Fibroblast of pulmonary artery (primary cell): ENCODE measurements around the gene SEPTIN12.
A peak's percentile ranks its signal among the peaks of the same experiment; 100 is the strongest.

ENCODE experiments used
- DNase-seq: peaks from one replicate; pipeline ENCODE4 v3.0.0-alpha.2; 2010; ENCODE audit warnings: low read depth
- H3K4me3 ChIP-seq: replicated peaks from 2 replicates; pipeline ENCODE4 v1.5.1; 2011; ENCODE audit warnings: low read depth, mild to moderate bottlenecking, control low read depth, low read length, moderate library complexity
- CTCF ChIP-seq: IDR thresholded peaks from 2 replicates; pipeline ENCODE4 v1.5.1; 2011; ENCODE audit warnings: mild to moderate bottlenecking, control low read depth, low read length, inconsistent platforms; ENCODE audit errors: missing control alignments

SEPTIN12 gene

DNA sequence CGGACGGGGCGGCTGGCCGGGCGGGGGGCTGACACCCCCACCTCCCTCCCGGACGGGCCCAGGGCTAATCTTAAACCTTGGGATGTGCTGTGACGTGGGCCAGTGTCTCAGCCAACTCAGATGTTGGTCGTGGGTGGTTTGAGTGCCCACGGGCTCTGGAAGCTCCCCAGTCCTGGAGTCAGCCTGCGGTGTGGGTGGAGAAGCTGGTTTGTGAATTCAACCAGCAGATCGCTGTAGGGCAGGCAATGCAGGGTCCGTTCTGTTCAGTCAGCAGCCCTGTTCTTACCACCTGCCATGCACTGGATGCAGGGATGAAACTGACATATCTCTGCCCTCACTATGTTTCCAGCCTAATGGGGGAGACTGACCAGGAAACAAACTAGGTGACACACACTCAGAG is 13.1 kb downstream of the SEPTIN12 start:
- no peak overlapping the region for H3K4me3 ChIP-seq
- no peak for DNase-seq
- no peak for TF ChIP-seq CTCF

GRCh38 chr16:4772351-4772750 is 15.8 kb downstream of the SEPTIN12 start:
- no peak for DNase-seq
- no peak for TF ChIP-seq CTCF
- no peak overlapping the region for H3K4me3 ChIP-seq

GRCh38 chr16:4771646-4772045 is 16.5 kb downstream of the SEPTIN12 start:
- TF ChIP-seq CTCF = no peak
- no peak overlapping the region for H3K4me3 ChIP-seq
- DNase-seq = no peak

GRCh38 chr16:4769306-4769638 is 18.9 kb downstream of the SEPTIN12 start:
- H3K4me3 ChIP-seq = peak overlapping the region; percentile 70
- no peak for DNase-seq
- TF ChIP-seq CTCF = no peak

- no peak for TF ChIP-seq CTCF
- H3K4me3 ChIP-seq = peak overlapping the region; percentile 70
These were observed 19.4 kb downstream of the SEPTIN12 start for GRCh38 chr16:4768549-4769305.

GRCh38 chr16:4767872-4768548 is 20.1 kb downstream of the SEPTIN12 start:
- no peak for TF ChIP-seq CTCF
- H3K4me3 ChIP-seq = peak overlapping the region; percentile 70
- peak; percentile 26 for DNase-seq

More at GRCh38 chr16:4768549-4769305, 19.4 kb downstream of the SEPTIN12 start:
- peak; percentile 95 for DNase-seq
